H1 (cell line): Measurements from ENCODE around the gene CLEC16A. TPM values are rescaled to one million over a fixed set of nuclear protein-coding genes. Genes with fewer than 3 reads are reported as not detected.

Experiments
- CTCF ChIA-PET: fragments of 300-600 bp; sonication (Branson Sonifier 250); formaldehyde crosslinking; loops from one replicate; lab custom pipeline; 2021; ENCODE audit not compliant: partially characterized antibody; lab: Charles Lee
- POLR2A ChIA-PET: fragments of 300-600 bp; sonication (Branson Sonifier 250); formaldehyde crosslinking; loops from one replicate; lab custom pipeline; 2021; ENCODE audit warnings: inconsistent platforms; ENCODE audit not compliant: partially characterized antibody; lab: Charles Lee
- DNase-seq, 2 experiments: peaks; one replicate each; pipeline versions ENCODE4 v3.0.0 to v3.0.0-alpha.2; 2010 to 2022; ENCODE audit warnings: low spot score in 2 of 2, low read depth in 1 of 2, mixed read lengths in 1 of 2
- FAIRE-seq: peaks from 2 replicates; lab custom pipeline; 2011; peaks lifted over from hg19 to GRCh38; lab: Jason Lieb, UNC
- H2AFZ ChIP-seq: 2 replicates; pipeline ENCODE4 v1.8.1; 2012; ENCODE audit warnings: low read length, inconsistent platforms
- H2AK5ac ChIP-seq: 2 replicates; pipeline ENCODE4 v1.6.1; 2013; ENCODE audit warnings: low read depth, low read length
- H2BK120ac ChIP-seq: replicated peaks from 2 replicates; pipeline ENCODE3; 2013; ENCODE audit warnings: low read depth, low read length, inconsistent platforms
- H2BK12ac ChIP-seq: 2 replicates; pipeline ENCODE4 v1.6.1; 2013; ENCODE audit warnings: low read depth, low read length
- H2BK15ac ChIP-seq: 2 replicates; pipeline ENCODE4 v1.6.1; 2013; ENCODE audit warnings: low read length
- H2BK20ac ChIP-seq: 2 replicates; pipeline ENCODE4 v1.6.1; 2013; ENCODE audit warnings: low read length
- H2BK5ac ChIP-seq: 2 replicates; pipeline ENCODE4 v1.6.1; 2013; ENCODE audit warnings: low read depth, low read length
- H3K14ac ChIP-seq: 2 replicates; pipeline ENCODE4 v1.6.1; 2013; ENCODE audit warnings: inconsistent platforms; ENCODE audit not compliant: insufficient read length
- H3K18ac ChIP-seq: 2 replicates; pipeline ENCODE4 v1.6.1; 2013; ENCODE audit warnings: low read length; ENCODE audit errors: extremely low read depth
- H3K23ac ChIP-seq: 2 replicates; pipeline ENCODE4 v1.6.1; 2013; ENCODE audit warnings: inconsistent platforms; ENCODE audit not compliant: insufficient read length
- H3K23me2 ChIP-seq: 2 replicates; pipeline ENCODE4 v1.6.1; 2013; ENCODE audit warnings: low read depth, low read length
- H3K27ac ChIP-seq: 2 replicates; pipeline ENCODE4 v1.6.1; 2011; ENCODE audit warnings: low read depth, low read length, inconsistent platforms
- H3K27me3 ChIP-seq, 4 experiments: replicated peaks in 1 of 4; 1 replicate in 1 of 4; 2 replicates in 3 of 4; pipeline versions ENCODE4 v1.6.1 to v1.8.1; 2011 to 2013; ENCODE audit warnings: low read length in 3 of 4, mild to moderate bottlenecking in 3 of 4, inconsistent platforms in 2 of 4, mixed read lengths in 2 of 4, moderate library complexity in 1 of 4; ENCODE audit not compliant: control insufficient read depth in 3 of 4, insufficient read depth in 3 of 4; ENCODE audit errors: extremely low read depth in 1 of 4
- H3K36me3 ChIP-seq, 4 experiments: 2 replicates each; pipeline versions ENCODE4 v1.6.1 to v1.8.1; 2011 to 2013; ENCODE audit warnings: mild to moderate bottlenecking in 4 of 4, low read length in 3 of 4, moderate library complexity in 2 of 4, control low read depth in 1 of 4, inconsistent platforms in 1 of 4; ENCODE audit not compliant: insufficient read depth in 4 of 4, control insufficient read depth in 2 of 4
- H3K4ac ChIP-seq: replicated peaks from 2 replicates; pipeline ENCODE3; 2013; ENCODE audit warnings: low read length, low read depth, mixed read lengths, inconsistent platforms; ENCODE audit not compliant: insufficient read length
- H3K4me1 ChIP-seq, 4 experiments: replicated peaks in 1 of 4; 1 replicate in 1 of 4; 2 replicates in 3 of 4; pipeline versions ENCODE4 v1.6.1 to v1.8.1; 2011 to 2013; ENCODE audit warnings: low read length in 3 of 4, inconsistent platforms in 2 of 4, mixed read lengths in 1 of 4; ENCODE audit not compliant: insufficient read depth in 4 of 4, control insufficient read depth in 3 of 4
- H3K4me2 ChIP-seq, 2 experiments: 2 replicates each; pipeline versions ENCODE4 v1.6.1 to v1.8.1; 2011 to 2013; ENCODE audit warnings: low read depth in 2 of 2, low read length in 2 of 2, control low read depth in 1 of 2, inconsistent platforms in 1 of 2, mild to moderate bottlenecking in 1 of 2; ENCODE audit not compliant: insufficient read depth in 1 of 2
- H3K4me3 ChIP-seq, 4 experiments: fragments of 200-600, 300-600 bp in 1 of 4; sonication (generic), shearing (Covaris generic), sonication (Bioruptor Twin) in 1 of 4; 2 replicates each; pipeline versions ENCODE4 v1.5.1 to v1.8.1; 2011 to 2016; ENCODE audit warnings: low read length in 4 of 4, low read depth in 3 of 4, control low read depth in 2 of 4, inconsistent platforms in 2 of 4, mild to moderate bottlenecking in 2 of 4, mixed read lengths in 1 of 4, moderate library complexity in 1 of 4; ENCODE audit not compliant: insufficient read depth in 2 of 4; ENCODE audit errors: extremely low read depth in 1 of 4
- H3K56ac ChIP-seq: replicated peaks from 2 replicates; pipeline ENCODE3; 2013; ENCODE audit warnings: low read depth, mild to moderate bottlenecking, mixed read lengths, low read length, inconsistent platforms; ENCODE audit not compliant: insufficient read length
- H3K79me1 ChIP-seq: 2 replicates; pipeline ENCODE4 v1.6.1; 2013; ENCODE audit warnings: low read depth, low read length, control low read depth
- H3K79me2 ChIP-seq, 2 experiments: 2 replicates each; pipeline versions ENCODE4 v1.6.1 to v1.8.1; 2012 to 2013; ENCODE audit warnings: low read length in 2 of 2, mild to moderate bottlenecking in 2 of 2, inconsistent platforms in 1 of 2; ENCODE audit not compliant: insufficient read depth in 2 of 2, control insufficient read depth in 1 of 2
- H3K9ac ChIP-seq, 4 experiments: replicated peaks in 1 of 4; 1 replicate in 1 of 4; 2 replicates in 3 of 4; pipeline versions ENCODE4 v1.6.1 to v1.8.1; 2011 to 2013; ENCODE audit warnings: low read depth in 3 of 4, low read length in 3 of 4, control low read depth in 2 of 4, mild to moderate bottlenecking in 2 of 4, moderate library complexity in 2 of 4, inconsistent platforms in 1 of 4; ENCODE audit errors: extremely low read depth in 1 of 4
- H3K9me3 ChIP-seq, 2 experiments: 2 replicates each; pipeline versions ENCODE4 v1.6.1 to v1.8.1; 2012 to 2013; ENCODE audit warnings: mild to moderate bottlenecking in 2 of 2, moderate library complexity in 2 of 2, control low read depth in 1 of 2, inconsistent platforms in 1 of 2, low read depth in 1 of 2, low read length in 1 of 2, mixed read lengths in 1 of 2; ENCODE audit not compliant: insufficient read depth in 2 of 2
- H4K20me1 ChIP-seq, 2 experiments: replicated peaks in 1 of 2; 2 replicates each; pipeline versions ENCODE3 to v1.8.1; 2011 to 2013; ENCODE audit warnings: inconsistent platforms in 2 of 2, low read length in 2 of 2, mild to moderate bottlenecking in 1 of 2; ENCODE audit not compliant: insufficient read depth in 2 of 2, control insufficient read depth in 1 of 2
- H4K5ac ChIP-seq: 2 replicates; pipeline ENCODE4 v1.6.1; 2013; ENCODE audit warnings: low read length, low read depth, mixed read lengths, inconsistent platforms; ENCODE audit not compliant: insufficient read length
- H4K8ac ChIP-seq: 2 replicates; pipeline ENCODE4 v1.8.0; 2013; ENCODE audit warnings: mild to moderate bottlenecking, moderate library complexity, low read length, inconsistent platforms; ENCODE audit not compliant: insufficient read depth; ENCODE audit errors: extremely low read depth
- H4K91ac ChIP-seq: replicated peaks from 2 replicates; pipeline ENCODE3; 2013; ENCODE audit warnings: low read length, mixed read lengths, inconsistent platforms; ENCODE audit not compliant: insufficient read length
- ATF2 ChIP-seq: IDR thresholded peaks from 2 replicates; pipeline ENCODE4 v1.6.1; 2012; ENCODE audit warnings: low read length, inconsistent platforms
- CHD1 ChIP-seq: IDR thresholded peaks from 2 replicates; pipeline ENCODE4 v1.6.1; 2012; ENCODE audit warnings: low read depth, low read length, improper control_type of control experiment
- GABPA ChIP-seq: IDR thresholded peaks from 2 replicates; pipeline ENCODE4 v1.6.1; 2011; ENCODE audit warnings: mild to moderate bottlenecking, low read length, moderate library complexity, borderline replicate concordance; ENCODE audit not compliant: insufficient read depth
- JUND ChIP-seq: IDR thresholded peaks from 2 replicates; pipeline ENCODE4 v1.6.1; 2011; ENCODE audit warnings: mild to moderate bottlenecking, improper control_type of control experiment, low read length
- KDM5A ChIP-seq: fragments of 200-600 bp; IDR thresholded peaks from 2 replicates; pipeline ENCODE4 v1.7.1; 2012; ENCODE audit warnings: mild to moderate bottlenecking, low read length, inconsistent platforms, mixed read lengths
- MAX ChIP-seq: IDR thresholded peaks from 2 replicates; pipeline ENCODE4 v1.6.1; 2012; ENCODE audit warnings: inconsistent platforms
- NANOG ChIP-seq: IDR thresholded peaks from 2 replicates; pipeline ENCODE4 v1.6.1; 2011; ENCODE audit warnings: low read length, low read depth, mild to moderate bottlenecking, inconsistent platforms; ENCODE audit not compliant: insufficient read depth, poor library complexity, severe bottlenecking
- POLR2A ChIP-seq, 2 experiments: IDR thresholded peaks; 1 replicate in 1 of 2; 2 replicates in 1 of 2; pipeline ENCODE4 v1.6.1; 2011; ENCODE audit warnings: low read depth in 2 of 2, low read length in 2 of 2, mild to moderate bottlenecking in 2 of 2; ENCODE audit errors: control extremely low read depth in 1 of 2
- SIN3A ChIP-seq, 2 experiments: IDR thresholded peaks in 1 of 2; conservative IDR thresholded peaks in 1 of 2; 2 replicates each; pipeline ENCODE4 v1.6.1; 2011 to 2012; ENCODE audit warnings: low read length in 2 of 2, improper control_type of control experiment in 1 of 2, low read depth in 1 of 2, mild to moderate bottlenecking in 1 of 2
- SIX5 ChIP-seq: IDR thresholded peaks from 2 replicates; pipeline ENCODE4 v1.6.1; 2011; ENCODE audit warnings: mild to moderate bottlenecking, low read depth, low read length
- SP4 ChIP-seq: IDR thresholded peaks from 2 replicates; pipeline ENCODE4 v1.6.1; 2012; ENCODE audit warnings: low read length, inconsistent platforms
- TAF7 ChIP-seq: optimal IDR thresholded peaks from 2 replicates; pipeline ENCODE3; 2011; ENCODE audit warnings: low read depth, mild to moderate bottlenecking, inconsistent platforms, low read length, moderate library complexity, borderline replicate concordance
- WGBS, 2 experiments: shearing (Covaris generic) in 1 of 2; methylation state at CpG; one replicate each; pipeline versions ENCODE4 v1.1.6 to v1.1.7; 2013 to 2015; ENCODE audit warnings: low lambda C conversion rate in 2 of 2, mixed read lengths in 2 of 2, inconsistent platforms in 1 of 2, low coverage in 1 of 2, missing lambda C conversion rate in 1 of 2; ENCODE audit not compliant: insufficient replicate concordance in 2 of 2, insufficient coverage in 1 of 2, insufficient read length in 1 of 2; ENCODE audit errors: extremely low coverage in 1 of 2, missing lambda C conversion rate in 1 of 2; 5-methylcytosine and 5-hydroxymethylcytosine counted together
- polyA plus RNA-seq, 7 experiments: library from polyadenylated mRNA; depleted of rRNA in 3 of 7; stranded (reverse) in 5 of 7; unstranded in 2 of 7; fragments of >200 nt in 5 of 7; fragments of 200-250 nt in 2 of 7; gene quantifications; 1 replicate in 5 of 7; 2 replicates in 1 of 7; 4 replicates in 1 of 7; pipeline versions ENCODE4 v1.2.1 to v1.2.3, GENCODE V29; 2011 to 2013; ENCODE audit warnings: missing spikeins in 2 of 7, mixed read lengths in 2 of 7
- total RNA-seq: library from RNA; stranded (reverse); fragmentation: NEBNext Ultra II Directional; extraction: Animal tissue kit (Norgen Biotek cat#: 25700); gene quantifications from 2 replicates; pipeline ENCODE4 v1.2.1, GENCODE V29; 2021

The CLEC16A gene
- total and polyA plus RNA-seq, 2 of the 8 experiments (the other 6 are each of a cell fraction or from before 2014, with no cell fraction given): 7.6 to 19.3 TPM

GRCh38 chr16:11080999-11081630, 136.8 kb downstream of the CLEC16A start:
- CTCF ChIA-PET: interaction anchor here (0.9 kb wide), 1 partner anchor 16 kb away, joined by 3 read pairs; no protein-coding TSS in a partner anchor
- H3K27ac ChIP-seq: no peak overlapping the region
- no peak for TF ChIP-seq KDM5A
- no peak for TF ChIP-seq CHD1
- TF ChIP-seq NANOG: no peak
- TF ChIP-seq SIX5: no peak
- no peak for TF ChIP-seq GABPA
- no peak for TF ChIP-seq ATF2
- TF ChIP-seq MAX: no peak
- no peak for TF ChIP-seq JUND
- no peak for TF ChIP-seq SIN3A (conservative IDR thresholded peaks at IDR 0.05 in 1 of 2, IDR thresholded peaks at IDR 0.05 in 1 of 2; ENCODE audit: low read depth in 1 of 2, low read length in 2 of 2)
- TF ChIP-seq POLR2A (IDR thresholded peaks at IDR 0.05; ENCODE audit: control extremely low read depth in 1 of 2, low read depth in 2 of 2, low read length in 2 of 2): no peak
- no peak for TF ChIP-seq TAF7
- no peak for TF ChIP-seq SP4

More at GRCh38 chr16:11080999-11081630, 136.8 kb downstream of the CLEC16A start:
- H3K9me3 ChIP-seq: no peaks in the 10 kb centered on the region
- POLR2A ChIA-PET: no interaction called here
- H2AK5ac ChIP-seq: no peak overlapping the region
- no peak overlapping the region for H3K14ac ChIP-seq
- H2AFZ ChIP-seq: no peak overlapping the region
- H2BK5ac ChIP-seq: no peak overlapping the region
- no peaks in the 10 kb centered on the region for H4K20me1 ChIP-seq
- DNase-seq: no peak
- no peaks in the 10 kb centered on the region for H3K23me2 ChIP-seq
- no peak overlapping the region for H2BK15ac ChIP-seq
- H3K56ac ChIP-seq: no peak overlapping the region
- no peak overlapping the region for H3K4me3 ChIP-seq
- H3K4me2 ChIP-seq: no peak overlapping the region
- no peak overlapping the region for H3K18ac ChIP-seq
- no peaks in the 10 kb centered on the region for H3K27me3 ChIP-seq
- H3K79me2 ChIP-seq: no peaks in the 10 kb centered on the region
- no peak overlapping the region for H2BK20ac ChIP-seq
- H3K9ac ChIP-seq: no peak overlapping the region
- WGBS, 2 experiments: 93% methylated on average over 7 of the region's 7 CpGs; no CpG with 5 or more reads in 1 of the 2 experiments
- FAIRE-seq: no peak
- H3K4me1 ChIP-seq: no peaks in the 10 kb centered on the region; a peak in 1 of 7 replicates
- H3K23ac ChIP-seq: no peak overlapping the region
- no peak overlapping the region for H2BK12ac ChIP-seq
- H4K91ac ChIP-seq: no peak overlapping the region
- no peaks in the 10 kb centered on the region; the same call in 1 of the 2 replicates for H3K79me1 ChIP-seq
- no peak overlapping the region for H3K4ac ChIP-seq
- H3K36me3 ChIP-seq: no peaks in the 10 kb centered on the region
- H2BK120ac ChIP-seq: no peak overlapping the region
- H4K8ac ChIP-seq: no peak overlapping the region
- no peak overlapping the region for H4K5ac ChIP-seq
